Tibial artery (tissue), 4 donors: ENCODE data around the gene PRSS2.

Source experiments
- DNase-seq, 2 donors: peaks; one replicate each; pipeline ENCODE4 v3.0.0-alpha.2; 2019
- H3K27ac ChIP-seq, 2 donors: fragments of 200-600 bp; sonication (generic) in 1 of 2; 1 replicate in 1 of 2; 2 replicates in 1 of 2; pipeline ENCODE4 v1.5.1; 2018 to 2019; ENCODE audit warnings: mild to moderate bottlenecking in 1 of 2
- H3K27me3 ChIP-seq, 2 donors: fragments of 200-600 bp; sonication (generic) in 1 of 2; one replicate each; pipeline versions ENCODE4 v1.5.1 to v1.6.0; 2016 to 2019
- H3K36me3 ChIP-seq, 3 donors: fragments of 200-600 bp; sonication (generic) in 2 of 3; one replicate each; pipeline ENCODE4 v1.5.1; 2016 to 2019; ENCODE audit warnings: mild to moderate bottlenecking in 2 of 3
- H3K4me1 ChIP-seq, 4 donors: fragments of 200-600 bp; sonication (generic) in 2 of 4; 1 replicate in 3 of 4; 2 replicates in 1 of 4; pipeline ENCODE4 v1.5.1; 2016 to 2019
- H3K4me3 ChIP-seq, 2 donors: fragments of 200-600 bp; sonication (generic) in 1 of 2; 1 replicate in 1 of 2; 2 replicates in 1 of 2; pipeline ENCODE4 v1.5.1; 2018 to 2019; ENCODE audit warnings: mild to moderate bottlenecking in 2 of 2
- H3K9me3 ChIP-seq, 3 donors: fragments of 200-600 bp; sonication (generic) in 1 of 3; one replicate each; pipeline ENCODE4 v1.5.1; 2016 to 2019
- intact Hi-C: fragments of 100-400 bp; cut with DNase I; formaldehyde crosslinking; loops from one replicate; pipeline ENCODE4 v1.15.0; 2023; ENCODE audit warnings: low total_unique reads
- TF ChIP-seq, protein P1 (sequence below), 2 experiments: fragments of 200-600 bp in 1 of 2; fragments of 450-650 bp in 1 of 2; IDR thresholded peaks; one replicate each; pipeline ENCODE4 v1.5.1; 2017 to 2019; ENCODE audit warnings: antibody characterized with exemption in 2 of 2, mild to moderate bottlenecking in 1 of 2, moderate library complexity in 1 of 2

The PRSS2 gene

DNA sequence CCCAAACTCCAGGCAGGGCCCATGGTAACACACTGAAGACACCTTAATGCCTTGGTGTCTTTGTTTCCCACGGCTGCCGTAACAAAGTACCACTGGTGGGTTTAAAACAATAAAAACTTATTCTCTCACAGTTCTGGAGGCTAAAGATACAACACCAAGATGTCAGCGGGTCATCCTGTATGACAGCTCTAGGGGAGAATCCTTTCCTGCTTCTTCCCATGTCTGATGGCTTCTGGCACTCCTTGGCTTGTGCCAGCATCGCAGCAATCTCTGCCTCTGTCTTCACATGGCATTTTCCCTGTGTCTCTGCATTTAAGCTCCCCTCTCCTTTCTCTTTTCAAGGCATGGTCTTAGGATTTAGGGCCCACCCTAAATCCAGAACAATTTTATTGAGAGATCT, 33.1 kb downstream of the PRSS2 start:
- Histone ChIP-seq H3K4me1 (no peaks in the 10 kb centered on the region), H3K27me3 (peaks cover 0 to 36% of the 10 kb centered on the region in 2 donors), H3K36me3 (no peaks in the 10 kb centered on the region), H3K4me3 (no peak overlapping the region), H3K9me3 (no peaks in the 10 kb centered on the region), H3K27ac (no peak overlapping the region)
- DNase-seq: no peak
- intact Hi-C loops: no loop called here
- TF ChIP-seq, protein P1, sequence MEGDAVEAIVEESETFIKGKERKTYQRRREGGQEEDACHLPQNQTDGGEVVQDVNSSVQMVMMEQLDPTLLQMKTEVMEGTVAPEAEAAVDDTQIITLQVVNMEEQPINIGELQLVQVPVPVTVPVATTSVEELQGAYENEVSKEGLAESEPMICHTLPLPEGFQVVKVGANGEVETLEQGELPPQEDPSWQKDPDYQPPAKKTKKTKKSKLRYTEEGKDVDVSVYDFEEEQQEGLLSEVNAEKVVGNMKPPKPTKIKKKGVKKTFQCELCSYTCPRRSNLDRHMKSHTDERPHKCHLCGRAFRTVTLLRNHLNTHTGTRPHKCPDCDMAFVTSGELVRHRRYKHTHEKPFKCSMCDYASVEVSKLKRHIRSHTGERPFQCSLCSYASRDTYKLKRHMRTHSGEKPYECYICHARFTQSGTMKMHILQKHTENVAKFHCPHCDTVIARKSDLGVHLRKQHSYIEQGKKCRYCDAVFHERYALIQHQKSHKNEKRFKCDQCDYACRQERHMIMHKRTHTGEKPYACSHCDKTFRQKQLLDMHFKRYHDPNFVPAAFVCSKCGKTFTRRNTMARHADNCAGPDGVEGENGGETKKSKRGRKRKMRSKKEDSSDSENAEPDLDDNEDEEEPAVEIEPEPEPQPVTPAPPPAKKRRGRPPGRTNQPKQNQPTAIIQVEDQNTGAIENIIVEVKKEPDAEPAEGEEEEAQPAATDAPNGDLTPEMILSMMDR (IDR thresholded peaks at IDR 0.05): no peak

DNA sequence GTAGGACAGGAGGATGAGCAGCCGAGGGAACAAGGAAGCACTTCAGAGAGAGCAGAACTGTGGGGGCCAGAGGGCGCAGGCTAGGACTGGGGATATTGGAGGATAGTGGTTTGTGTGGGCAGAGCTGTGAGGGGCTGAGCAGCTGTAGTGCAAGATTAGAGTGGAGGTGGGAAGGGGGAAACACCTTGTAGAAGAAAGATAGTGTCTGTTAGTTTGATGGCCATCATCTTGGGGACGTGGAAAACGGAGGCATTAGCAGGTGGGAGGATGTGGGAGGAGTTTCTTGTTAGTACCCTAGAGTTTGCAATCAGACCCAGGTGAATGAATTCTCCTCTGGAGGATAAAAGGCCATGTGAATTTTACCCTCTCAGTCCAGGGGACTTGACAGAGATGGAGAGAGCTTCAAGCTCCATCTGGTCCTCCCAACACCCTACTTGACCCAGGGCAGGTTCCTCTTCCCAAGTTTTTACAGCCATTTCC, 34.0 kb downstream of the PRSS2 start:
- TF ChIP-seq, protein P1 (IDR thresholded peaks at IDR 0.05): no peak
- Histone ChIP-seq H3K9me3 (no peaks in the 10 kb centered on the region), H3K27ac (no peak overlapping the region), H3K36me3 (no peaks in the 10 kb centered on the region), H3K27me3 (peaks cover 0 to 35% of the 10 kb centered on the region in 2 donors), H3K4me1 (no peaks in the 10 kb centered on the region), H3K4me3 (no peak overlapping the region)
- DNase-seq: no peak
- intact Hi-C loops: no loop called here

DNA sequence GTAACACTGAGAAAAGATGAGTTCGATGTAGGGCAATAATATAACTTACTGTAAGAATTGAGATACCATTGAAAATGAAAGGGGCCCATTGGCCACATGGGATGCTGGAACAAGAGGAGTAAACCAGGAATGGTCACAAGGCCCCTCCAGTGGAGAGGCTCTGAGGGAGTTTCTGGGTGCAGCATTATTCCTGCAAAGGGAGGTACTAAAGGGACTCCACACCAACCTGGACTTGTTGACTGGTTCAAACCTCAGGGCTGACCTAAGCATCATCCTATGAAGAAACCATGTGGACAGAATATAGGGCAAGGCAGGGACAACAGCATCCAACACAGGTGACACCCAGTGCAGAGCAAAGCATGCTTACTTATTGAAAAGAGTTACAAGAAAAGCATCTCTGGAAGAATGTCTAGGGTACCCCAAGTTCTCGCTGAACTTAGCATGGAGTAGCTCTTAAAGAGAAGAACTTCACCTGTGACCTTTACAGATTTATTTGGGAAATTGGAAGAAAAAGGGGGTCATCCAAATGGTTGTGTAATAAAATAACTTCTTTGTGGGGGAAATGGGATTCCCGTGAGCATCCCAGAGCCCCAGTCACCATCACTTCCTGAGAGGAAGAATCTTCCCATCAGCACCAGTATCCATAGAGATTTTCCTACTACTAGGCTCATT, 34.7 kb downstream of the PRSS2 start:
- Histone ChIP-seq H3K4me3 (no peak overlapping the region), H3K27ac (no peak overlapping the region), H3K36me3 (no peaks in the 10 kb centered on the region), H3K4me1 (no peaks in the 10 kb centered on the region), H3K9me3 (no peaks in the 10 kb centered on the region), H3K27me3 (peaks cover 0 to 33% of the 10 kb centered on the region in 2 donors)
- TF ChIP-seq, protein P1 (IDR thresholded peaks at IDR 0.05): no peak
- no peak for DNase-seq
- intact Hi-C loops: no loop called here

DNA sequence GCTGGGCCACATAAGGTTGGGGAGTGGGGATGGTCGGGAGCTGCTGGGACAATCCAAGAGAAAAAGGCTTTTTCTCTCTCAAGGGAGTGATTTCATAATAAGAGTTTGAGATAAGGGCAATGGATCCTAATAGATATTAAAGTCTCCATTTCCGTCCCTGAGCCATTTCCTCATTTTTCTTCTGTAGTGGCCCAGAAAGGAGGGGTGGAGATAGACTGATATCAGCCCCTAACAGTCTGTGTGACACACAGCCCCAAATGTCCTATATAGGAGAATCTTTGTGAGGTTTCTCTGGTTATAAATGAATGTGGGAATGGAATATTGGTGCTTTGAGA, 35.2 kb downstream of the PRSS2 start:
- H3K27me3 ChIP-seq: peaks cover 0 to 30% of the 10 kb centered on the region in 2 donors
- H3K27ac ChIP-seq: no peak overlapping the region
- no peaks in the 10 kb centered on the region for H3K9me3 ChIP-seq
- TF ChIP-seq, protein P1 (IDR thresholded peaks at IDR 0.05): no peak
- no peak overlapping the region for H3K4me3 ChIP-seq
- H3K36me3 ChIP-seq: no peaks in the 10 kb centered on the region
- H3K4me1 ChIP-seq: no peaks in the 10 kb centered on the region
- intact Hi-C loops: no loop called here
- DNase-seq: no peak

DNA sequence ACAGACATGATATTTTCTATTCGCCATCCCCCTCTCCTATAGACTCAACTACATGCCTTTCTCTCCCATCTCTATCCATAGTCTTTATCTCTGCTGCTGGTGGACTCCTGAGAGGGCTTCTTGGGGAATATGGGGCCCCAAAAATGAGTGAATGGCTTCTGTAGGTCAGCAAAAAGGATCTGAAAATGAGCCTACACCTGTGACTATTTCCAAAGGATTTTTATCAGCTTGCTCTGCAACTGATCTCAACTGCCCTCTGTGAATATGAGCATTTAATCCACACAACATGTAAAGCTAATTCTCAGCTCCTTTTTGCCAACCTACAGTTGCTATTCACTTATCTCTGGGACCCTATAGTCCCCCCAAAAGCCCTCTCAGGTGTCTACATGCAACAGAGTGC, 36.2 kb downstream of the PRSS2 start:
- DNase-seq: no peak
- Histone ChIP-seq H3K4me1 (no peaks in the 10 kb centered on the region), H3K27me3 (peaks cover 0 to 34% of the 10 kb centered on the region in 2 donors), H3K9me3 (no peaks in the 10 kb centered on the region), H3K36me3 (no peaks in the 10 kb centered on the region), H3K4me3 (no peak overlapping the region), H3K27ac (no peak overlapping the region)
- intact Hi-C loops: no loop called here
- TF ChIP-seq, protein P1 (IDR thresholded peaks at IDR 0.05): no peak
